ENCODE measurements around the gene STEEP1. TPM values are rescaled to one million over a fixed set of nuclear protein-coding genes. Genes with fewer than 3 reads are reported as not detected.
"Not testable (repeated sequence)": the region's sequence is repeated elsewhere in the genome, so short reads cannot be mapped to it uniquely, and the experiment has no call there.

Gene STEEP1
- total and polyA plus RNA-seq, 10 of the 15 experiments (the other 5 are each of a cell fraction or from before 2014, with no cell fraction given), result 15.1 to 53.8 (median 26.0) TPM

- TF ChIP-seq E2F4 (IDR thresholded peaks at IDR 0.05; ENCODE audit: low read depth, low read length), result no peak
- TF ChIP-seq MTA2 (IDR thresholded peaks at IDR 0.05; ENCODE audit: low read depth), result no peak
- TF ChIP-seq ZNF274 (IDR thresholded peaks at IDR 0.05; ENCODE audit: insufficient read depth, insufficient read length), result no peak
- TF ChIP-seq PBX3 (IDR thresholded peaks at IDR 0.05; ENCODE audit: insufficient replicate concordance, low read depth, low read length), result no peak
- no peak for TF ChIP-seq FOS (IDR thresholded peaks at IDR 0.05; ENCODE audit: borderline replicate concordance, extremely low read depth, insufficient read length)
- no peak for TF ChIP-seq FOXM1 (IDR thresholded peaks at IDR 0.05; ENCODE audit: low read depth, low read length)
- TF ChIP-seq GATAD2B (conservative IDR thresholded peaks at IDR 0.05; ENCODE audit: low read depth), result no peak
These were observed 69.2 kb downstream of the STEEP1 start (continued) for GRCh38 chrX:119495734-119496726.

GRCh38 chrX:119493851-119494495 is 71.2 kb downstream of the STEEP1 start:
- H3K27ac ChIP-seq (ENCODE audit: control insufficient read depth, insufficient read depth); H3K4me2 ChIP-seq (ENCODE audit: control insufficient read depth, insufficient read depth); H3K79me2 ChIP-seq (ENCODE audit: control insufficient read depth, insufficient read depth, low read length); H3K36me3 ChIP-seq (ENCODE audit: control insufficient read depth in 2 of 2, insufficient read depth in 2 of 2, low read length in 1 of 2); H4K20me1 ChIP-seq (ENCODE audit: control insufficient read depth, insufficient read depth); H3K4me1 ChIP-seq (ENCODE audit: control insufficient read depth, insufficient read depth, low read length); H3K9me3 ChIP-seq (replicated peaks; ENCODE audit: control insufficient read depth, insufficient read depth, low read length); BruUV-seq (replicated peaks); H3K27me3 ChIP-seq (replicated peaks in 1 of 2; ENCODE audit: control insufficient read depth in 2 of 2, insufficient read depth in 2 of 2, low read length in 1 of 2); ATAC-seq; H2AFZ ChIP-seq (ENCODE audit: control insufficient read depth, low read depth, low read length); H3K4me3 ChIP-seq; RAD21 ChIA-PET (ENCODE audit: unreplicated experiment); DNase-seq (ENCODE audit: low read depth, low spot score); FAIRE-seq; in situ Hi-C loops (cut with MboI); H3K9ac ChIP-seq (ENCODE audit: control insufficient read depth, insufficient read depth, low read length): not testable (repeated sequence)
- WGBS (ENCODE audit: insufficient coverage, insufficient replicate concordance, low lambda C conversion rate, missing lambda C conversion rate), result 56% methylated on average over 10 of the region's 10 CpGs
- intact Hi-C loops (cut with micrococcal nuclease; ENCODE audit: unreplicated experiment), result loop anchor here (5.0 kb wide), 1 partner anchor 283 kb away; no protein-coding TSS in a partner anchor
- ChIA-PET SMC1A (ENCODE audit: uncharacterized antibody, unreplicated experiment) (interaction anchor here (0.5 to 1.7 kb wide), 7 partner anchors 9 to 266 kb away, joined by 3 to 5 read pairs (median 3); no protein-coding TSS in a partner anchor), CTCF (interaction anchor here (0.8 to 1.9 kb wide), 6 partner anchors 11 to 287 kb away, joined by 3 to 6 read pairs (median 4); no protein-coding TSS in a partner anchor), POLR2A (interaction anchor here (0.6 to 0.9 kb wide), 2 partner anchors 19 to 99 kb away, joined by 3 to 4 read pairs; no protein-coding TSS in a partner anchor)

Data from GM12878 (cell line).